A673 (cell line): ENCODE measurements around the gene RRAS2.

Experiments
- CTCF ChIP-seq: fragments of 300-800, 200-600 bp; sonication (generic); conservative IDR thresholded peaks from 2 replicates; pipeline ENCODE4 v1.5.1; 2017; ENCODE audit warnings: low read depth, mild to moderate bottlenecking, antibody characterized with exemption, low read length, moderate library complexity, mixed read lengths
- EZH2 ChIP-seq: fragments of 200-600 bp; sonication (generic); IDR thresholded peaks from 2 replicates; pipeline ENCODE4 v1.6.1; 2017; ENCODE audit warnings: borderline replicate concordance, low read depth, mild to moderate bottlenecking, mixed read lengths, antibody characterized with exemption, low read length; ENCODE audit not compliant: poor library complexity, severe bottlenecking

- TF ChIP-seq CTCF (peak; percentile 76), EZH2 (no peak)
These were observed 58.2 kb downstream of the RRAS2 start for GRCh38 chr11:14300661-14301304.
